IMR-90 (cell line): ENCODE results near the gene TMEM72. TPM values are rescaled to one million over a fixed set of nuclear protein-coding genes. Genes with fewer than 3 reads are reported as not detected.

Experiments
- ATAC-seq: fragments of 200-7000 bp; cut with Tn5 transposase; 2 replicates; pipeline ENCODE4 v1.9.1; 2020; ENCODE audit warnings: low read depth, mild to moderate bottlenecking, moderate library complexity
- BruUV-seq: library from RNA; stranded (reverse); fragments of 400-500 nt; replicated peaks from 2 replicates; lab custom pipeline; 2021; lab: Mats Ljungman, UMichigan
- CTCF ChIA-PET: fragments of 300-600 bp; formaldehyde crosslinking; extraction: SDS; loops from one replicate; lab custom pipeline; 2021; ENCODE audit warnings: antibody characterized with exemption; lab: Yijun Ruan, JAX
- POLR2A ChIA-PET: fragments of 300-600 bp; sonication (Branson Sonifier 250); formaldehyde crosslinking; loops from one replicate; lab custom pipeline; 2022; ENCODE audit warnings: antibody characterized with exemption; ENCODE audit not compliant: unreplicated experiment; lab: Charles Lee
- DNase-seq: peaks from one replicate; pipeline ENCODE4 v3.0.0; 2013
- H2AFZ ChIP-seq: replicated peaks from 2 replicates; pipeline ENCODE3; 2013; ENCODE audit warnings: low read length, mild to moderate bottlenecking; ENCODE audit not compliant: poor library complexity
- H2AK5ac ChIP-seq: 2 replicates; pipeline ENCODE4 v1.6.1; 2013; ENCODE audit warnings: low read depth, low read length, inconsistent platforms
- H2AK9ac ChIP-seq: replicated peaks from 2 replicates; pipeline ENCODE3; 2013; ENCODE audit warnings: mild to moderate bottlenecking, low read depth, low read length, moderate library complexity; ENCODE audit not compliant: poor library complexity
- H2BK120ac ChIP-seq: 2 replicates; pipeline ENCODE4 v1.6.1; 2013; ENCODE audit warnings: low read depth, low read length, inconsistent platforms
- H2BK15ac ChIP-seq: 3 replicates; pipeline ENCODE4 v1.6.1; 2013; ENCODE audit warnings: low read depth, low read length, inconsistent platforms
- H2BK20ac ChIP-seq: 2 replicates; pipeline ENCODE4 v1.6.1; 2013; ENCODE audit warnings: low read depth, mild to moderate bottlenecking, inconsistent platforms, low read length, moderate library complexity
- H2BK5ac ChIP-seq: 2 replicates; pipeline ENCODE4 v1.6.1; 2013; ENCODE audit warnings: mild to moderate bottlenecking, low read depth, low read length, inconsistent platforms; ENCODE audit not compliant: poor library complexity, severe bottlenecking
- H3K14ac ChIP-seq: replicated peaks from 2 replicates; pipeline ENCODE4 v1.6.1; 2013; ENCODE audit warnings: low read depth, low read length, inconsistent platforms
- H3K18ac ChIP-seq: 2 replicates; pipeline ENCODE4 v1.6.1; 2013; ENCODE audit warnings: low read depth, low read length, control low read depth
- H3K23ac ChIP-seq: 2 replicates; pipeline ENCODE4 v1.6.1; 2013; ENCODE audit warnings: low read depth, low read length, inconsistent platforms
- H3K27ac ChIP-seq: 2 replicates; pipeline ENCODE4 v1.5.1; 2013; ENCODE audit warnings: mild to moderate bottlenecking, control low read depth, low read length; ENCODE audit not compliant: insufficient read depth
- H3K27me3 ChIP-seq: 2 replicates; pipeline ENCODE4 v1.6.1; 2013; ENCODE audit warnings: low read length; ENCODE audit not compliant: control insufficient read depth, insufficient read depth
- H3K36me3 ChIP-seq: 2 replicates; pipeline ENCODE4 v1.6.1; 2013; ENCODE audit warnings: low read length, mixed read lengths; ENCODE audit not compliant: control insufficient read depth, insufficient read depth
- H3K4ac ChIP-seq: 2 replicates; pipeline ENCODE4 v1.6.1; 2013; ENCODE audit warnings: low read depth, low read length, inconsistent platforms
- H3K4me1 ChIP-seq: 2 replicates; pipeline ENCODE4 v1.6.1; 2013; ENCODE audit warnings: low read length, mixed read lengths; ENCODE audit not compliant: control insufficient read depth, insufficient read depth
- H3K4me2 ChIP-seq: 2 replicates; pipeline ENCODE4 v1.6.1; 2013; ENCODE audit warnings: low read depth, mild to moderate bottlenecking, control low read depth, low read length, moderate library complexity
- H3K4me3 ChIP-seq: 2 replicates; pipeline ENCODE4 v1.5.1; 2013; ENCODE audit warnings: low read depth, mild to moderate bottlenecking, control low read depth, low read length, moderate library complexity; ENCODE audit not compliant: insufficient read depth
- H3K56ac ChIP-seq: 2 replicates; pipeline ENCODE4 v1.6.1; 2013; ENCODE audit warnings: low read length, inconsistent platforms; ENCODE audit not compliant: insufficient read depth; ENCODE audit errors: extremely low read depth
- H3K79me1 ChIP-seq, 2 experiments: 2 replicates each; pipeline ENCODE4 v1.6.1; 2013; ENCODE audit warnings: low read length in 2 of 2, inconsistent platforms in 1 of 2, low read depth in 1 of 2
- H3K9ac ChIP-seq: 2 replicates; pipeline ENCODE4 v1.6.1; 2013; ENCODE audit warnings: low read depth, low read length, control low read depth
- H3K9me1 ChIP-seq: 2 replicates; pipeline ENCODE4 v1.6.1; 2013; ENCODE audit warnings: low read length, inconsistent platforms; ENCODE audit not compliant: insufficient read depth
- H3K9me3 ChIP-seq: 2 replicates; pipeline ENCODE4 v1.6.1; 2013; ENCODE audit warnings: low read length; ENCODE audit not compliant: control insufficient read depth, insufficient read depth
- H4K20me1 ChIP-seq: 2 replicates; pipeline ENCODE4 v1.6.1; 2013; ENCODE audit warnings: low read length, inconsistent platforms; ENCODE audit not compliant: insufficient read depth
- H4K5ac ChIP-seq: 2 replicates; pipeline ENCODE4 v1.6.1; 2013; ENCODE audit warnings: mild to moderate bottlenecking, low read depth, low read length, control low read depth
- H4K8ac ChIP-seq, 2 experiments: 2 replicates each; pipeline ENCODE4 v1.6.1; 2013; ENCODE audit warnings: low read depth in 2 of 2, low read length in 2 of 2, control low read depth in 1 of 2, inconsistent platforms in 1 of 2
- H4K91ac ChIP-seq: 2 replicates; pipeline ENCODE4 v1.6.1; 2013; ENCODE audit warnings: low read depth, low read length, inconsistent platforms; ENCODE audit not compliant: insufficient read depth
- BHLHE40 ChIP-seq: fragments of 150-350 bp; IDR thresholded peaks from 2 replicates; pipeline ENCODE4 v1.6.1; 2016; ENCODE audit warnings: mild to moderate bottlenecking, low read depth, low read length
- CEBPB ChIP-seq: IDR thresholded peaks from 2 replicates; pipeline ENCODE4 v1.6.1; 2012; ENCODE audit warnings: low read depth, low read length, improper control_type of control experiment
- FOS ChIP-seq: fragments of 150-350 bp; IDR thresholded peaks from 2 replicates; pipeline ENCODE4 v1.6.1; 2016; ENCODE audit warnings: low read depth, low read length
- MAZ ChIP-seq: IDR thresholded peaks from 2 replicates; pipeline ENCODE4 v1.6.1; 2012; ENCODE audit warnings: low read depth, mild to moderate bottlenecking, low read length, improper control_type of control experiment, moderate library complexity, borderline replicate concordance
- POLR2A ChIP-seq: IDR thresholded peaks from 2 replicates; pipeline ENCODE4 v1.6.1; 2012; ENCODE audit warnings: mild to moderate bottlenecking, low read depth, low read length
- RAD21 ChIP-seq: IDR thresholded peaks from 2 replicates; pipeline ENCODE4 v1.6.1; 2012; ENCODE audit warnings: low read length, improper control_type of control experiment
- SMC3 ChIP-seq: fragments of 150-350 bp; IDR thresholded peaks from 2 replicates; pipeline ENCODE4 v1.6.1; 2016; ENCODE audit warnings: low read depth, mild to moderate bottlenecking, antibody characterized with exemption, low read length, moderate library complexity
- WGBS, 2 experiments: methylation state at CpG; one replicate each; pipeline versions ENCODE4 v1.1.5 to v1.1.7; 2013; ENCODE audit warnings: missing lambda C conversion rate in 2 of 2; ENCODE audit not compliant: insufficient read length in 1 of 2; ENCODE audit errors: extremely low coverage in 2 of 2; 5-methylcytosine and 5-hydroxymethylcytosine counted together
- dilution Hi-C: fragments of 300-500 bp; cut with HindIII; formaldehyde crosslinking; loops from one replicate; pipeline ENCODE4 v1.14.3; 2018; ENCODE audit warnings: low sequenced_read_pairs; ENCODE audit not compliant: unreplicated experiment
- in situ Hi-C: fragments of 300-500 bp; cut with MboI; formaldehyde crosslinking; loops from 3 replicates; pipeline ENCODE4 v1.14.3; 2019; ENCODE audit warnings: low sequenced_read_pairs, inconsistent platforms, mixed read lengths
- intact Hi-C: fragments of 100-400 bp; cut with micrococcal nuclease; formaldehyde crosslinking; loops from 2 replicates; pipeline ENCODE4 v1.10.0; 2022
- polyA plus RNA-seq, 3 experiments: library from polyadenylated mRNA; depleted of rRNA; stranded (reverse); fragments of >200 nt; gene quantifications; 2 replicates each; pipeline ENCODE4 v1.2.3, GENCODE V29; 2012; ENCODE audit warnings: low replicate concordance in 1 of 3
- total RNA-seq: library from RNA; depleted of rRNA; stranded (reverse); fragments of >200 nt; gene quantifications from 2 replicates; pipeline ENCODE4 v1.2.3, GENCODE V29; 2012
- TF ChIP-seq, protein P1 (sequence below): fragments of 150-350 bp; IDR thresholded peaks from 2 replicates; pipeline ENCODE4 v1.6.1; 2017; ENCODE audit warnings: mild to moderate bottlenecking, antibody characterized with exemption, low read length, low read depth

Gene TMEM72
- total and polyA plus RNA-seq, 2 of the 4 experiments (the other 2 are of a cell fraction) = not detected

- Histone ChIP-seq H3K79me1 (no peaks in the 10 kb centered on the region), H3K9me1 (peaks cover 9% of the 10 kb centered on the region; the same call in 1 of the 2 replicates), H3K9ac (no peak overlapping the region), H2AK5ac (peak overlapping the region; percentile 31), H2AK9ac (peak overlapping the region; percentile 76), H3K36me3 (no peaks in the 10 kb centered on the region), H2BK120ac (peak overlapping the region; percentile 81), H3K4me1 (peaks cover 15% of the 10 kb centered on the region), H2BK20ac (peak overlapping the region; percentile 72), H3K4me2 (no peak overlapping the region), H3K4ac (peak overlapping the region; percentile 70), H2BK15ac (peak overlapping the region; percentile 66; the same call in 1 of the 3 replicates), H4K91ac (peak overlapping the region; percentile 40), H2AFZ (peak overlapping the region; percentile 84), H4K20me1 (no peaks in the 10 kb centered on the region), H3K56ac (no peak overlapping the region), H3K23ac (no peak overlapping the region), H4K5ac (peak overlapping the region; percentile 31; the same call in 1 of the 2 replicates), H4K8ac (peak overlapping the region; percentile 51 to 59; a peak in 3 of 4 replicates), H3K27ac (peak overlapping the region; percentile 5), H3K4me3 (no peak overlapping the region), H3K27me3 (no peaks in the 10 kb centered on the region), H3K9me3 (no peaks in the 10 kb centered on the region), H3K14ac (peak overlapping the region; percentile 5), H2BK5ac (peak overlapping the region; percentile 59), H3K18ac (peak overlapping the region; percentile 33; the same call in 1 of the 2 replicates)
- intact Hi-C loops = no loop called here
- TF ChIP-seq FOS (no peak), SMC3 (no peak), RAD21 (0 out of 2 replicates have a peak, but pooled peaks have one; percentile 7), BHLHE40 (no peak), MAZ (peak; percentile 48; the same call in 1 of the 2 replicates), CEBPB (peak; percentile 89), POLR2A (no peak)
- TF ChIP-seq, protein P1, sequence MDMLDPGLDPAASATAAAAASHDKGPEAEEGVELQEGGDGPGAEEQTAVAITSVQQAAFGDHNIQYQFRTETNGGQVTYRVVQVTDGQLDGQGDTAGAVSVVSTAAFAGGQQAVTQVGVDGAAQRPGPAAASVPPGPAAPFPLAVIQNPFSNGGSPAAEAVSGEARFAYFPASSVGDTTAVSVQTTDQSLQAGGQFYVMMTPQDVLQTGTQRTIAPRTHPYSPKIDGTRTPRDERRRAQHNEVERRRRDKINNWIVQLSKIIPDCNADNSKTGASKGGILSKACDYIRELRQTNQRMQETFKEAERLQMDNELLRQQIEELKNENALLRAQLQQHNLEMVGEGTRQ = peak; percentile 60; the same call in 1 of the 2 replicates
- no TSS peak for BruUV-seq
- WGBS, 2 experiments = 10% methylated on average over 2 of the region's 9 CpGs; no CpG with 5 or more reads in 1 of the 2 experiments
- CTCF ChIA-PET = interaction anchor here (1.3 kb wide), 1 partner anchor 28 kb away, joined by 4 read pairs; no protein-coding TSS in a partner anchor
- ATAC-seq (peak; percentile 76), DNase-seq (peak; percentile 95)
- dilution Hi-C loops = no loop called here
- POLR2A ChIA-PET = no interaction called here
- in situ Hi-C loops = no loop called here
These were observed 24.2 kb downstream of the TMEM72 start for GRCh38 chr10:44935201-44935965.
